Mammary epithelial cell (primary cell): ENCODE measurements around the gene ADAM11.

Source experiments
- CTCF ChIP-seq, 2 donors: IDR thresholded peaks in 1 of 2; conservative IDR thresholded peaks in 1 of 2; 2 replicates each; pipeline ENCODE4 v1.5.1; 2011 to 2012; ENCODE audit warnings: inconsistent platforms in 2 of 2, low read length in 2 of 2, mild to moderate bottlenecking in 2 of 2, control low read depth in 1 of 2, low read depth in 1 of 2; ENCODE audit not compliant: insufficient read depth in 1 of 2; ENCODE audit errors: extremely low read depth in 1 of 2
- EZH2 ChIP-seq: IDR thresholded peaks from 2 replicates; pipeline ENCODE4 v1.6.1; 2012; ENCODE audit warnings: low read length, inconsistent platforms, borderline replicate concordance

- TF ChIP-seq CTCF (conservative IDR thresholded peaks at IDR 0.05 in 1 of 2, IDR thresholded peaks at IDR 0.05 in 1 of 2; ENCODE audit: extremely low read depth in 1 of 2, insufficient read depth in 1 of 2, low read depth in 1 of 2, low read length in 2 of 2): no peak
- no peak for TF ChIP-seq EZH2
These were observed 23.6 kb downstream of the ADAM11 start for GRCh38 chr17:44782326-44782850.
